Thoracic aorta (tissue), 2 donors: Measurements from ENCODE around the gene DCANP1. TPM values are rescaled to one million over a fixed set of nuclear protein-coding genes. Genes with fewer than 3 reads are reported as not detected.

ENCODE experiments used
- ATAC-seq: fragments of 150-250 bp; one replicate; pipeline ENCODE4 v1.8.0; 2017; ENCODE audit warnings: low read depth; ENCODE audit not compliant: insufficient number of reproducible peaks, low FRiP score
- DNase-seq: peaks from one replicate; pipeline ENCODE4 v3.0.0-alpha.2; 2020; ENCODE audit warnings: low spot score
- H3K27ac ChIP-seq, 2 donors: fragments of 200-600 bp; sonication (generic); 1 replicate in 1 of 2; 2 replicates in 1 of 2; pipeline ENCODE4 v1.5.1; 2016; ENCODE audit warnings: mild to moderate bottlenecking in 2 of 2, moderate library complexity in 2 of 2
- H3K27me3 ChIP-seq: fragments of 200-600 bp; sonication (generic); replicated peaks from 2 replicates; pipeline ENCODE4 v1.6.0; 2016; ENCODE audit warnings: mild to moderate bottlenecking; ENCODE audit not compliant: insufficient read depth
- H3K36me3 ChIP-seq: fragments of 200-600 bp; sonication (generic); one replicate; pipeline ENCODE4 v1.5.1; 2016
- H3K4me1 ChIP-seq, 2 donors: fragments of 200-600 bp; sonication (generic); 1 replicate in 1 of 2; 2 replicates in 1 of 2; pipeline versions ENCODE4 v1.5.1 to v1.6.0; 2016; ENCODE audit warnings: low read depth in 2 of 2, mild to moderate bottlenecking in 1 of 2; ENCODE audit not compliant: control insufficient read depth in 1 of 2
- H3K4me3 ChIP-seq: fragments of 200-600 bp; sonication (generic); 2 replicates; pipeline ENCODE4 v1.5.1; 2016; ENCODE audit warnings: mild to moderate bottlenecking
- H3K9me3 ChIP-seq: fragments of 200-600 bp; sonication (generic); 2 replicates; pipeline ENCODE4 v1.5.1; 2016
- total RNA-seq, 2 donors: library from RNA; depleted of rRNA; stranded (reverse); fragments of >200 nt; gene quantifications; one replicate each; pipeline versions ENCODE4 v1.1.0 to v1.2.3, GENCODE V29; 2016
- TF ChIP-seq, protein P1 (sequence below): fragments of 200-600 bp; sonication (generic); IDR thresholded peaks from one replicate; pipeline ENCODE4 v1.5.1; 2019; ENCODE audit warnings: antibody characterized with exemption

Gene DCANP1
- total RNA-seq, 2 donors from 2014 or later, result not detected

DNA sequence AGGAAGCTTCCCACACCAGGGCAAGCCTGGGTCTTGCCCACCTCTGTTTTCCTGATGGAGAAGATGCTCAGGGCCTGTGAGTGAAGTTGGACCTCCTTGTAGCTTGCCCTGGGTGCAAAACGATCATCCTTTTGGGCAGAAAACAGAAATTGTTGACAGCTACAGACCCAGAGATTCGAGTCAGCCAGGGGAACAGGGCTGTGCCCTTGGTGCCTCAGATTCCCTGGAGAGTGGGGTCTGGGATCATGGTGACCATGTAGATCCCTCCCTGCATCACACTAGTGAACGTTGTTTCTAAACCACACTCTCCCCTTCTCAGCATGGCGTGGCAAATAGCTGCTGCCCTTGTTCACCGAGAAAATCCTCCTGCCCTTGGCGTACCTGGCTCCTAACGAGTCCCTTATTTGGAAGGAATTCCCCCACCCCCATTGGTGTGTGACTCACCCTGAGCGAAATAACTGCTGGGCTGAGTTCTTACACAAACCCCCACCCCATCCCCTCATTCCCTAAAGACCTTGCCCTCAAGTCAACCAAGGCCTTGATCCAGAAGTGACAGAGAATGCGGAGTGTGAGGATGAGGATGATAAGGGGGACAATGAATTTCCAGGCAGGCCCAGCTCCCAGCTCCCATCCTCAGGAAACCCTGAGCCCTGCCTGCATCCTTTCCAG lies 1.1 kb upstream of the DCANP1 start:
- Histone ChIP-seq H3K4me3 (no peak overlapping the region), H3K27me3 (no peaks in the 10 kb centered on the region), H3K4me1 (peaks cover 0 to 8% of the 10 kb centered on the region in 2 donors), H3K9me3 (no peaks in the 10 kb centered on the region), H3K27ac (no peak overlapping the region), H3K36me3 (no peaks in the 10 kb centered on the region)
- ATAC-seq (no peak), DNase-seq (no peak)
- TF ChIP-seq, protein P1, sequence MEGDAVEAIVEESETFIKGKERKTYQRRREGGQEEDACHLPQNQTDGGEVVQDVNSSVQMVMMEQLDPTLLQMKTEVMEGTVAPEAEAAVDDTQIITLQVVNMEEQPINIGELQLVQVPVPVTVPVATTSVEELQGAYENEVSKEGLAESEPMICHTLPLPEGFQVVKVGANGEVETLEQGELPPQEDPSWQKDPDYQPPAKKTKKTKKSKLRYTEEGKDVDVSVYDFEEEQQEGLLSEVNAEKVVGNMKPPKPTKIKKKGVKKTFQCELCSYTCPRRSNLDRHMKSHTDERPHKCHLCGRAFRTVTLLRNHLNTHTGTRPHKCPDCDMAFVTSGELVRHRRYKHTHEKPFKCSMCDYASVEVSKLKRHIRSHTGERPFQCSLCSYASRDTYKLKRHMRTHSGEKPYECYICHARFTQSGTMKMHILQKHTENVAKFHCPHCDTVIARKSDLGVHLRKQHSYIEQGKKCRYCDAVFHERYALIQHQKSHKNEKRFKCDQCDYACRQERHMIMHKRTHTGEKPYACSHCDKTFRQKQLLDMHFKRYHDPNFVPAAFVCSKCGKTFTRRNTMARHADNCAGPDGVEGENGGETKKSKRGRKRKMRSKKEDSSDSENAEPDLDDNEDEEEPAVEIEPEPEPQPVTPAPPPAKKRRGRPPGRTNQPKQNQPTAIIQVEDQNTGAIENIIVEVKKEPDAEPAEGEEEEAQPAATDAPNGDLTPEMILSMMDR, result no peak

DNA sequence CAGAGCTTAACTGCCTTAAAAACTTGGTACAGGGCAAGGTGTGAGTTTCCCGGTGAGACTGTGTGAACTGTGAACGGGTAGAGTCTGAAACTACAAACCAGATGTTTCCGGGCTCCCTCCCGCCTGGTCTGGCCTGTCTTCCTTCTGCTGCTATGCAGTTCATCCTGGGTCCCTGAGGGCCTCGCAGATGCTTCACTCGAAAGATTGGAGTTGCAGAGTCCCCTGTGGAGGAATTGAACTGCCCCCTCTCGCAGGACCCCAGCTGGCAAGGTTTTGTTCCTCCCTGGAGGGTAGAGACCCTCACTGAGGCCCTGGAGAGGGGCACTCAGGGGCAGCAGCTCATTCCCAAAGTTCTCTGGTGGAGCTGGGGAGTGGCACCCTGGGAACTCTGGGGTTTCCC lies 533 bp downstream of the DCANP1 start:
- Histone ChIP-seq H3K27me3 (no peaks in the 10 kb centered on the region), H3K4me3 (no peak overlapping the region), H3K36me3 (no peaks in the 10 kb centered on the region), H3K27ac (no peak overlapping the region), H3K4me1 (peaks cover 0 to 12% of the 10 kb centered on the region in 2 donors), H3K9me3 (no peaks in the 10 kb centered on the region)
- DNase-seq (no peak), ATAC-seq (no peak)
- TF ChIP-seq, protein P1, result no peak

DNA sequence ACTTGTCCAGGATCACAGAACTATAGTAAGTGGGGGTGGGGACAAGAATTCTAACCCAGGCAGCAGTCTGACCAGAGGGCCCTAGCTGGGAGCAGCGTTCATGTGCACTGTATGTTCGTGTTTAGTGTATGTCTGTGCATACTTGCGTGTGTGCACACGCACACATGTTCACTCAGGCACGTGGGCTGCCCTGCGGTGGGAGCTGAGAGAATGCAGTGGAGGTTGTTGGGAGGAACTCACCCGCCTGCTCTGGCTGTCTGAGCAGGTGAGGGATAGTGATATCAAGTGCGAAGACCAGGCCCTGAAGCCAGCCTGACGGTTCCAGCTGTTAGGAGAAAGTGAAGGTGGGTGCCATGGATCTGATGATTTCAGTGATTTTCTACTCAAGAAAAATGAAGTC lies 942 bp downstream of the DCANP1 start:
- Histone ChIP-seq H3K4me3 (no peak overlapping the region), H3K27me3 (no peaks in the 10 kb centered on the region), H3K4me1 (peaks cover 0 to 12% of the 10 kb centered on the region in 2 donors), H3K36me3 (no peaks in the 10 kb centered on the region), H3K9me3 (no peaks in the 10 kb centered on the region), H3K27ac (no peak overlapping the region)
- no peak for ATAC-seq
- no peak for DNase-seq
- TF ChIP-seq, protein P1, result no peak

DNA sequence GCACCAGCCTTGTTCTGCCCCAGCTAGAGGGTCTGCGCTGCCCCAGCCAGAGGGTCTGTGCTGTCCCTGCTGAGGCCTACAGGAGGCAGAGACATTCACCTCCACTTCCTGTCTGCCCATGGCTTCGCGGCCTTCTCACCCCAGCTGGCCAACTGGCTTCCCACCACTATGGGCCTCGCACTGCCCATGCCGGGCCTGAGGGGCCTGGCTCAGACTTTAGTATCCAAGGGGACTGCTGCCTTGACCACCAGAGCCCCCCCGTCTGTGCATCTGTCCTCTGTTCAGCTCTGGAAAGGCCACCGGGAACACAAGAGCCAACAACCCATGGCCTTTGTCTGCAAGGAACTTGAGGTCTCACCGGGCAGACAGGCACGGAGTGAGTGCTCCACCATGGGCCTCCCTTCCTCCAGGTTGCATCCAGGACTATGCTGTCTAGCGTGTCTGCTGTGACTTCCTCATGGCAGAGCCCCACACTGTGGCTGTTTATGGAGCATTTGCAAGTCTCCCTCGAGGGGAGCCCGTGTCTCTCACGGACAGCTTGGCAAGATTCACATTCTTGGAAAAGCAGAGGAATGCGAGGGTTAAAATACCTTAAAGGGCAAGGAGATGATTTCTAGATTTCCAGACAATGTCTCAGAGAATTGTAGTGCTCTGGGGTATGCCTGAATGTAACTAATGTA lies 1.7 kb downstream of the DCANP1 start:
- H3K27ac ChIP-seq, result no peak overlapping the region
- ATAC-seq, result no peak
- H3K27me3 ChIP-seq, result no peaks in the 10 kb centered on the region
- no peaks in the 10 kb centered on the region for H3K9me3 ChIP-seq
- DNase-seq, result no peak
- no peaks in the 10 kb centered on the region for H3K36me3 ChIP-seq
- H3K4me1 ChIP-seq, result peaks cover 0 to 12% of the 10 kb centered on the region in 2 donors
- TF ChIP-seq, protein P1, result no peak
- no peak overlapping the region for H3K4me3 ChIP-seq

DNA sequence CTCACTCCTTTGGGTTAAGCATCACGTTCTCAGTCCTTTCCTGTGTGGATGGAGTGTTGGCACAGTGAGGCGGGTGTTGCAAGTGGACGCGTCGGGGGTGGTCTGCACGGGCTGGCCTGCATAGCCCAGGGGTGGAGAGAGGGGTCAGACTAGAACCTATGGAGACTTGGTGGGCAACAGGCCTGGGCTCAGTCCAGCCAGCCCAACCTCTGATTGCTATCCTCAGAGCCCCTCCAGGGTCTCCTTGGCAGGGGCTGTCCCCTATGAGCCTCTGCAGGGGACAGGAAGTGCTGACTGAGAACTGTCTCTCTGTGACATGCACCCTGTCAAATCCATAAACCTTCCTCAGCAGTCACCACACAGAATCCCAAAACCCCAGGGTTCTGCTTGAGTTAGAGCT lies 2.3 kb downstream of the DCANP1 start:
- DNase-seq, result no peak
- no peak for ATAC-seq

More for the DNA sequence above, 2.3 kb downstream of the DCANP1 start:
- no peaks in the 10 kb centered on the region for H3K9me3 ChIP-seq
- TF ChIP-seq, protein P1, result no peak
- no peak overlapping the region for H3K4me3 ChIP-seq
- no peaks in the 10 kb centered on the region for H3K27me3 ChIP-seq
- peaks cover 0 to 12% of the 10 kb centered on the region in 2 donors for H3K4me1 ChIP-seq
- H3K36me3 ChIP-seq, result no peaks in the 10 kb centered on the region
- H3K27ac ChIP-seq, result no peak overlapping the region
